NCI-H1436 treated with DMSO at 0.1 percent for 48 hours (cell line): ENCODE measurements around the gene GPC1.

Source experiments
- DNase-seq: peaks from one replicate; lab custom pipeline; 2025; lab: John Stamatoyannopoulos, UW

The GPC1 gene

GRCh38 chr2:240431661-240432424 is 3.6 kb upstream of the GPC1 start:
- no peak for DNase-seq

GRCh38 chr2:240432430-240432819 is 3.0 kb upstream of the GPC1 start:
- DNase-seq = no peak

- DNase-seq = no peak
These were observed 2.4 kb upstream of the GPC1 start for GRCh38 chr2:240432820-240433801.

- no peak for DNase-seq
These were observed 1.3 kb upstream of the GPC1 start for GRCh38 chr2:240433973-240434727.

GRCh38 chr2:240434728-240435456 is 571 bp upstream of the GPC1 start:
- no peak for DNase-seq

- DNase-seq = no peak
These were observed 652 bp downstream of the GPC1 start for GRCh38 chr2:240435948-240436682.

DNA sequence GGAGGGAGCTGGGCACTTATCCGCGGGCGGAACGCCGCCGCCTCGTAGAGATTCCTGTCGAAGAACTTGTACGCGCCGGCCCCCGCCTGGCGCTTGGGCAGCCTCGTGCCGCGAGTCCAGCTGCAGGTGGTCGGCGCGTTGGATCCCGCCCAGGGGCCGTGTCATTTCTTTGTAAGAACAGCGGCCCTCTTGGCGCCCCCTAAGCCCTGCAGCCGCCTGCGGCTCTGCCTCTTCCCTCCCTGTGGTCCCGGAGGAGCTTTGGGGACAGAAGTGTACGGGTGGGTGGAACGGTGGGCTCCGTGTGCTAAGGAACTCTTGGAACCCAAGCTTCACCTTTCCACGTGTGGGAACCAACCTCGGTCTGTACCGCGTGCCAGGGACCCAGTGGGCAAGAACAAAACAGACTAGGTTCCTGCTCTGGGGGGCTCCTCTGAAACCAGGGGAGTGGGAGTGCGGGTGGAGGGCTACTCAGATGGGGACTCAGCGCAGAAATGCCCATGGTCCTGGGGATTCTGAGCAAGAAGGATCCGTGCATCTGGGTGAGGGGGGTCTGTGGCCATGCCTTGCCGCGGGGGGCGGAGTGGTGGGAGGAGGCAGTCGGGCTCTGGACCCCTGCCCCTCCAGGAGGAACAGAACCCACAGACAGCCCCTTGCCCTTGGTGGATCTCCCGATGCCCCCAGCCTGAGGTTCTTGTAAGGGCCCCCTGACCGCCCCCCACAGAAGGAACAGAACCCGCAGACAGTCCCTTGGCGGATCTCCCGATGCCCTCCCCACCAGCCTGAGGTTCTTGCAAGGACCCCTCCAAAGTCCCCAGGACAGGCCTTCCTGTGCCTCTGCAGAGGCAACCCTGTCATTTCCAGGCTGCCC is 1.5 kb downstream of the GPC1 start:
- no peak for DNase-seq

DNA sequence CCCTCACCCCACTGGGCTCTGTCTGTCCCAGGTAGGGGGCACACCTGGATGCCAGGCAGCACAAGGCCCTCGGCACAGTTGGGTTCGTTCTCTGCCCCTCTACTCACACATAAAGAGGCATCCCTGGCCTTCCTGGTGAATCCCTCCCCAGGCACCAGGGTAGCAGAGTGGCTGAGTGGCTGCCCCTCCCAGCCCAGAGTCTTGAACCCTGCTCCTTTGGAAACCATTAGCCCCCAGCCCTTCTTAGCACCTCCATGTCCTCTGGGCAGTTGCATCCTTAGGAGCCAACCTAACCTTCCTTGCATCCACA is 2.0 kb downstream of the GPC1 start:
- DNase-seq = no peak

DNA sequence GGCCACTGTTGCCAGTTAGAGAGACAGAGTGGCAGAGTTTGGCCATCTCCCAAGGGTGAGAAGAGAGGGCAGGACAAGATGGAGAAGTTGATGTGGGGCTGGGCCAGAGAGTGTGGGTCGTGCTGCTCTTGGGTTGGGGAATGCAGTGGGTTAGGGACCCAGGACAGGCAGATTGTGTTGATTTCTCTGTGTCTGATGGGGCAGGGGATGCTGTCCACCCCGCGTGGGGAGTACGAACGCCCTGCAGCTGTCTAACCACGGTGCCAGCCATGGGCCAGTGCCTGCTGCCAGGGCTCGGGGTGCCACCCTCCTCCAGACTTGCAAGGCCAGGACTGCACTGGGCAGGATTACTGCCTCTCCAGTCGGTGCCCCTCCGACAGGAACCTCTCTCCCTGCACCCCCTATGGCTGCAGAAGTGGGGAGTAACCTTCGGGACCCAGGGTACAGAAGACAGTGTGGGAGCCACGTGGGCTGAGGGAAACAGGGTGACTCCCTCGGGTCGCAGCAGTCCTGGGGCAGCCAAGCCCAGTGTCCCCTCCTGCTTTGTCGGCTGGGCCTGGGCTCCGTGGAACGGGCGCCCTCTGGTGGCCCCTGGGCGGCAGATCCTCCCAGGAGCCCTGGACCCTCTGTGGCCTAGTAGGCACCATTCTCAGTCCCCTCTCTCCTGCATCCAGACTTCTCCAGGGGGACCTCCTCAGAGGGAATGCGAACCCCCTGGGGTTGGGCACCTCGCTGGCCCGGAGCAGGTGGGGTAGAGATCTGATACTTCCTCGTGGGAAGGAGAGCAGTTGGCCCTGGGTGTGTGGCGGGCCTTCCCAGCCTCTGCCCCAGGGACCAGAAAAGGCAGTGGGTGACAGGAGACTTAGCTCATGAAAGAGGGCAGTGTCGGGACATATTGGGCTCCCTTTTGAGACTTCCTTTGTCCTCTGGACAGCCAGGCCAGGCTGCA is 2.7 kb downstream of the GPC1 start:
- DNase-seq = no peak

DNA sequence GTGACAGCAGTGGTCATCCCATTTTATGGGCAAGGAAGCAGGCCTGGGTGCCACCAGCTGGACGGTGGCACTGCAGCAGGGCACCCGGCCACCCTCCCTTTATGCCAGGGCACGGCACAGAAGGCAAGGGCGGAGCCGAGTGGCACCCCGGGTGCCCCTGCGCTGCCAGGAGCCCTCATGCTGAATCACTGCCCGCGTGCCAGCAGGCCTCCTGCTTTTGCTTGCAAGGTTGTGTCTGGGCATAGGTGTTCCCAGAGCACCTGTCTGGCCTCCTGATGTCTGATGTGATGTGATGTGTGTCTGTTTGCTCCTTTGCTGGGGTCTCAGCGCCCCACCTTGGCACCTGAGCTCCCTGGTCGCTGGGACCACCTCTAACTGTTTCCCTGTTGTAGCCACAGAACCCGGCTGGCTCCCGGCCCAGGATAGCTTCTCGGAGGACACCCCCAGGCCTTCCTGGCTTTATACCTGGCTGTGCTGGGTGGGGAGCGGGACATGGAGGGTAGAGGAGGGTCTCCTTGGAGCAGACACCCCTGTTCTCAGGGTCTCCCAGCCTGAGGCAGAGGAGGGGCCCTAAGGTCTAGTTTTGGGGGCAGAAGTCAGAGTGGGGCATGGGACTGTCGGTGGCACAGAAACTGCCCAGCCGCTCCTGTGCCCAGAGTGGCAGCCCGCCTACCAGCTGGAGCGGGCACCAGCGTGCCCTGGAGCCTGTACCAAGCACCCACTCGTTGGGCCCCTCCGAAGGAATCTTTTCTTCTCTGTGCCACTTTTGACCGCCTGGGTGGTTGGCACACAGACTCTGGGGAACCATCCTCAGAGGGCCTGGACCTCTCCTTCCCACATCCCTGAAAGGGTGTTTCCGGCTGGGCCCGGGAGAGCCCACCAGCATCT is 3.6 kb downstream of the GPC1 start:
- no peak for DNase-seq

DNA sequence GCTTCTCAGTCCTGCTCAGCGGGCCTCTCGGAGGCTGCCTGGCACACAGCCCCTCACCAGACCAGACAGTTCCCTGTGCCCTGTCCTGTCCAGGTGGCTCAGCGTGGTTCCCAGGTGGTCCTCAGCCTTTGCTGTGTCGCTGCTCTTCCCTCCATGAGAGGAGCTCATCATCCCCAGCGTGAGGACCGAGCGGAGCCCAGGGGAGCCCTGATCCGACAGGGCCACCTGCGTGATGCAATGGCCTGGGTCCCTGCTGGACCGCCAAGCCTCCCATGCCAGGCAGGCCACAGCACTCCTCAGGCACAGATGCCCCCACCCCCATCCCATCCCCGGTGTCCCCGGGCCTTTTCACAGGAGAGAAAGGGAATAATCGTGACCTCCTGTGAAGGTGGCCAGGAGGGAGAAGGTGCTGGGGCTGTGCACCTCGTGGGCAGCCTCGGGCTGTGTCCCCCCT is 4.3 kb downstream of the GPC1 start:
- DNase-seq = no peak

- no peak for DNase-seq
These were observed 4.8 kb downstream of the GPC1 start for GRCh38 chr2:240440251-240440650.

GRCh38 chr2:240440704-240441320 is 5.3 kb downstream of the GPC1 start:
- DNase-seq = no peak

GRCh38 chr2:240441326-240441992 is 6.0 kb downstream of the GPC1 start:
- DNase-seq = no peak

GRCh38 chr2:240441993-240442411 is 6.5 kb downstream of the GPC1 start:
- no peak for DNase-seq

GRCh38 chr2:240442891-240443715 is 7.6 kb downstream of the GPC1 start:
- no peak for DNase-seq
